KMS-11 (cell line): ENCODE results near the gene GATC.
A peak's percentile ranks its signal among the peaks of the same experiment; 100 is the strongest.
"Not testable (repeated sequence)": the region's sequence is repeated elsewhere in the genome, so short reads cannot be mapped to it uniquely, and the experiment has no call there.

Source experiments
- H2AFZ ChIP-seq: fragments of 200-600 bp; sonication (generic); 2 replicates; pipeline ENCODE4 v1.6.1; 2016; ENCODE audit warnings: antibody characterized with exemption, mixed run types, low read depth
- H3K27ac ChIP-seq: fragments of 200-600 bp; sonication (generic); 2 replicates; pipeline ENCODE4 v1.6.1; 2016; ENCODE audit warnings: mild to moderate bottlenecking, mixed run types
- H3K27me3 ChIP-seq: fragments of 200-600 bp; sonication (generic); 2 replicates; pipeline ENCODE4 v1.6.1; 2017; ENCODE audit warnings: mild to moderate bottlenecking, low read depth, mixed run types, moderate library complexity; ENCODE audit not compliant: insufficient read depth
- H3K36me3 ChIP-seq: fragments of 200-600 bp; sonication (generic); 2 replicates; pipeline ENCODE4 v1.6.1; 2017; ENCODE audit warnings: mild to moderate bottlenecking, mixed run types; ENCODE audit not compliant: insufficient read depth
- H3K4me1 ChIP-seq: fragments of 200-600 bp; sonication (generic); 2 replicates; pipeline ENCODE4 v1.6.1; 2016; ENCODE audit warnings: mild to moderate bottlenecking, low read depth, mixed run types; ENCODE audit not compliant: poor library complexity, severe bottlenecking
- H3K4me2 ChIP-seq: fragments of 200-600 bp; sonication (generic); 2 replicates; pipeline ENCODE4 v1.7.0; 2016; ENCODE audit warnings: mild to moderate bottlenecking, mixed run types
- H3K4me3 ChIP-seq: fragments of 200-600 bp; sonication (generic); IDR thresholded peaks from 2 replicates; pipeline ENCODE4 v1.6.1; 2017; ENCODE audit warnings: low read depth, low read length, mixed read lengths; ENCODE audit not compliant: insufficient read depth
- H3K79me2 ChIP-seq: fragments of 200-600 bp; sonication (generic); 2 replicates; pipeline ENCODE4 v1.6.1; 2016; ENCODE audit warnings: low read depth, mixed run types; ENCODE audit not compliant: insufficient read depth
- H3K9ac ChIP-seq: fragments of 200-600 bp; sonication (generic); 2 replicates; pipeline ENCODE4 v1.6.1; 2016; ENCODE audit warnings: mild to moderate bottlenecking, mixed run types
- H4K20me1 ChIP-seq: fragments of 200-600 bp; sonication (generic); 2 replicates; pipeline ENCODE4 v1.6.1; 2016; ENCODE audit warnings: mild to moderate bottlenecking, mixed run types; ENCODE audit not compliant: insufficient read depth
- TF ChIP-seq, protein P1 (sequence below): fragments of 200-600 bp; sonication (generic); conservative IDR thresholded peaks from 2 replicates; pipeline ENCODE4 v1.6.1; 2017; ENCODE audit warnings: low read depth, mild to moderate bottlenecking, antibody characterized with exemption, low read length, moderate library complexity, mixed read lengths

GATC gene

DNA sequence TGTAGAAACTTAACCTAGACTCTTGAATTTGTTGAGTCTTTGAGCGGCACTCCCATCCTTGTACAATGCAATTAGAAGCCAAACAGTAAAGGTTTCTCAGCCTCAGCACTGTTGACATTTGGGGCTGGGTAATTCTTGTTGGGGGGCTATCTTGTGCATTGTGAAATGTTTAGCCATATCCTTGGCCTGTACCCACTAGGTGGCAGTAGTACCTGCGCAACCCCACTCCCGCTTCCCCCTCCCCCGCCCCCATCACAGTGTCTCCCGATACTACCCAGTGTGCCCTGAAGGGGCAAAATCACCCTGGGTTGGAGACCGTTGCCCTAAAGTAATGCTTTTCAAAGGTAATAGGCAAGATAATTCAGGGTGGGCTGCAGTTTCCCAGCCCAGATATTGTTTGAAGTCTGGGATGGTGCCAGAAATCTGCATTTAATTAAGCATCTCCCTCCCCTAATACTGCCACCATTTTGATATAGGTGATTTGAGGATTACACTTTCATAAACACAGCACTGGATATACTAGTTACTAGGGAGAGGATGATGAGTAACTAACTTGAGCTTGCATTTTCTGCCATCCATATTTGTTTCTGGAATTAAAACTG lies 6.5 kb upstream of the GATC start:
- H2AFZ ChIP-seq: no peak overlapping the region
- H3K9ac ChIP-seq: no peak overlapping the region
- H4K20me1 ChIP-seq: no peaks in the 10 kb centered on the region
- TF ChIP-seq, protein P1, sequence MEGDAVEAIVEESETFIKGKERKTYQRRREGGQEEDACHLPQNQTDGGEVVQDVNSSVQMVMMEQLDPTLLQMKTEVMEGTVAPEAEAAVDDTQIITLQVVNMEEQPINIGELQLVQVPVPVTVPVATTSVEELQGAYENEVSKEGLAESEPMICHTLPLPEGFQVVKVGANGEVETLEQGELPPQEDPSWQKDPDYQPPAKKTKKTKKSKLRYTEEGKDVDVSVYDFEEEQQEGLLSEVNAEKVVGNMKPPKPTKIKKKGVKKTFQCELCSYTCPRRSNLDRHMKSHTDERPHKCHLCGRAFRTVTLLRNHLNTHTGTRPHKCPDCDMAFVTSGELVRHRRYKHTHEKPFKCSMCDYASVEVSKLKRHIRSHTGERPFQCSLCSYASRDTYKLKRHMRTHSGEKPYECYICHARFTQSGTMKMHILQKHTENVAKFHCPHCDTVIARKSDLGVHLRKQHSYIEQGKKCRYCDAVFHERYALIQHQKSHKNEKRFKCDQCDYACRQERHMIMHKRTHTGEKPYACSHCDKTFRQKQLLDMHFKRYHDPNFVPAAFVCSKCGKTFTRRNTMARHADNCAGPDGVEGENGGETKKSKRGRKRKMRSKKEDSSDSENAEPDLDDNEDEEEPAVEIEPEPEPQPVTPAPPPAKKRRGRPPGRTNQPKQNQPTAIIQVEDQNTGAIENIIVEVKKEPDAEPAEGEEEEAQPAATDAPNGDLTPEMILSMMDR: no peak; the same call in 1 of the 2 replicates
- H3K4me1 ChIP-seq: peaks cover 17% of the 10 kb centered on the region
- no peaks in the 10 kb centered on the region for H3K36me3 ChIP-seq
- no peak overlapping the region for H3K4me2 ChIP-seq
- H3K27ac ChIP-seq: no peak overlapping the region
- no peak overlapping the region for H3K4me3 ChIP-seq
- no peaks in the 10 kb centered on the region for H3K27me3 ChIP-seq
- peaks cover 16% of the 10 kb centered on the region for H3K79me2 ChIP-seq

DNA sequence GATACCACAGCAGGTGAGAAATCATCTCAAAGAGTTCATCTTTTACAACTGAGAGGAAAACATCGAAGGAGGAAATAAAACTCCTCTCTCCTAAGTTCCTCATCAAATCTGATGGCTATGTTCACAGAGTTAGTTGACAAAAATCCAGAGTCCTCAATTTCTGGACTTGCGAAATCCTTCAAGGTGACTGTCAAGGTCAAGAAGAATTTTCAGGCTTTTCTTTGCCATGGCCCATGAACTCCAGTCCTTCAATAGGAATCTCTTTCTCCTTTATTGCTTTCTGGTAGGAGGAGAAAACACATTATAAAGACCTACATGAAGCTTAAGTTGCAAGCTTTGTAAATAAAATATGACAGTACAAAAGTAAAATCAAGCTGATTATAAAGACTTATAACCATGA lies 1.6 kb upstream of the GATC start:
- H2AFZ ChIP-seq: no peak overlapping the region
- H3K4me2 ChIP-seq: peak overlapping the region; percentile 76
- no peaks in the 10 kb centered on the region for H4K20me1 ChIP-seq
- TF ChIP-seq, protein P1: no peak
- H3K4me3 ChIP-seq: no peak overlapping the region
- H3K27me3 ChIP-seq: no peaks in the 10 kb centered on the region
- H3K4me1 ChIP-seq: peaks cover 19% of the 10 kb centered on the region
- H3K79me2 ChIP-seq: peaks cover 43% of the 10 kb centered on the region
- no peak overlapping the region for H3K9ac ChIP-seq
- no peaks in the 10 kb centered on the region for H3K36me3 ChIP-seq
- H3K27ac ChIP-seq: no peak overlapping the region

- Histone ChIP-seq H3K4me1 (peaks cover 16% of the 10 kb centered on the region), H3K79me2 (peaks cover 48% of the 10 kb centered on the region), H2AFZ (peak overlapping the region; percentile 64), H3K9ac (peak overlapping the region; percentile 71), H3K4me2 (peak overlapping the region; percentile 78; the same call in 1 of the 2 replicates), H3K27ac (peak overlapping the region; percentile 67)
- not testable (repeated sequence) for H3K36me3 ChIP-seq, H4K20me1 ChIP-seq, H3K27me3 ChIP-seq, H3K4me3 ChIP-seq
Measured at GRCh38 chr12:120446844-120447178, 567 bp downstream of the GATC start.

- H3K79me2 ChIP-seq: peaks cover 48% of the 10 kb centered on the region
- TF ChIP-seq, protein P1: no peak
- no peaks in the 10 kb centered on the region for H4K20me1 ChIP-seq
- no peak overlapping the region for H3K9ac ChIP-seq
- H3K4me3 ChIP-seq: no peak overlapping the region
- no peak overlapping the region for H3K27ac ChIP-seq
- H3K27me3 ChIP-seq: no peaks in the 10 kb centered on the region
- H2AFZ ChIP-seq: no peak overlapping the region
- H3K36me3 ChIP-seq: no peaks in the 10 kb centered on the region
- peak overlapping the region; percentile 78; the same call in 1 of the 2 replicates for H3K4me2 ChIP-seq
- H3K4me1 ChIP-seq: peaks cover 17% of the 10 kb centered on the region
Measured at GRCh38 chr12:120447992-120448391, 1.7 kb downstream of the GATC start.

GRCh38 chr12:120452524-120452923 lies 6.3 kb downstream of the GATC start:
- not testable (repeated sequence) for H4K20me1 ChIP-seq, H3K4me3 ChIP-seq, H3K36me3 ChIP-seq, H3K9ac ChIP-seq, H3K27ac ChIP-seq, H3K4me2 ChIP-seq, H2AFZ ChIP-seq, H3K27me3 ChIP-seq
- H3K79me2 ChIP-seq: peaks cover 23% of the 10 kb centered on the region
- peaks cover 16% of the 10 kb centered on the region for H3K4me1 ChIP-seq
